ENCODE measurements around the gene PBX1.

The PBX1 gene

GRCh38 chr1:164779376-164779775 lies 220.4 kb downstream of the PBX1 start:
- no peak for DNase-seq (ENCODE audit: low read depth in 3 of 3)

- no peak for DNase-seq (ENCODE audit: low read depth in 3 of 3)
Measured at GRCh38 chr1:164780111-164780812, 221.3 kb downstream of the PBX1 start.

DNA sequence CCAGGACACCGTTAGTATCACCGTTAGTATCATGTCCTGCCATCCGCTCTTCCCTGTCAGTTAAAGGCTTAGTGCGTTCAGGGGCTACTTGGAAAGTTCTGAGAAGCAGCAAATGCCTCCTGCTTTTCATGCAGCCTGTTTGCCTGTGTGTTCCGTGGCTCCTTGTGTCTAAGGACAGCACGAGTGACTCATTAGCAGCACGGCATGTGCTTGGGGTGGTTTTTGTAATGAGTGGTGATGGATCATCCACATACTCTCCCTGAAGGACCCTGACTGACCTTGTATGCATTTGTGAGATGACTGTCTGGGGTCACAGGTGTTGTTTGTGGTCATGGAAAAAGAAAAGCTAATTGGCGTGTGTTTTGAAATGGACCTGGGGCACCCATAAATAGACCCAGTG lies 221.9 kb downstream of the PBX1 start:
- no peak for DNase-seq (ENCODE audit: low read depth in 3 of 3)

GRCh38 chr1:164781972-164782371 lies 223.0 kb downstream of the PBX1 start:
- no peak for DNase-seq (ENCODE audit: low read depth in 3 of 3)

- no peak for DNase-seq (ENCODE audit: low read depth in 3 of 3)
Measured at GRCh38 chr1:164783778-164784555, 225.0 kb downstream of the PBX1 start.

- DNase-seq (ENCODE audit: low read depth in 3 of 3) = no peak
Measured at GRCh38 chr1:164784960-164785359, 226.0 kb downstream of the PBX1 start.

DNA sequence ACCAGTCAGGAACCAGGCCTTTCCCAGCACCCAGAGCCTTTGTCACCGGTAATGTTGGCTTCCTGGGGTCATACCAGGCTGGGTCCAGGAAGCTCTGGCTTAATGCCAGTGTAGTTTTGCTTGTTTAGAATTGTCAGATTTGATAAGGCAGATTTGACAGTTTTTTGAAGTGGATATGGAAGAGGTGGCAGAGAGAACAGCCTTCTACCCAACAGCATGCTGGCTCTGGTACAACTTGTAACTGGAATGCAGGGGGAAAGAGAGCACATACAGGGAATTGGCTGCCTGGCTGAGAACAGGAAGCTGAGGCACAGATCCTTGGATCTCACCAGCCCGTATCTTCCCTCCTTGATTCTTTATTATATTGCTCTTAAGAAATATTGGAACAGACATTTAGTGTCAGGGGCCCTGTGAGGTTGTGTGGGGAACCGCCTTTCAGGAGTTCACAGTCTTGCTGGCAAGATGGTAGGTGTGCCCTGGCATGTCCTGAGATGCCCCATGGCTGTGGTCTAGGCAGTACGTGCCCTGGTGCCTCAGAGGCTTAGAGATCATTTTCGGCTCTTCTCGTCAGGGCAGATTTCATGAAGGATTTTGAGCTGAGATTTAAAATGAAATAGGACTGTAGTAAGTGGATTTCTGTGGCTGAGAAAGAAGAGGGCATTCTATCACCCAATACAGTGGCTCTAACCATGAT lies 227.0 kb downstream of the PBX1 start:
- DNase-seq (ENCODE audit: low read depth in 3 of 3) = no peak

DNA sequence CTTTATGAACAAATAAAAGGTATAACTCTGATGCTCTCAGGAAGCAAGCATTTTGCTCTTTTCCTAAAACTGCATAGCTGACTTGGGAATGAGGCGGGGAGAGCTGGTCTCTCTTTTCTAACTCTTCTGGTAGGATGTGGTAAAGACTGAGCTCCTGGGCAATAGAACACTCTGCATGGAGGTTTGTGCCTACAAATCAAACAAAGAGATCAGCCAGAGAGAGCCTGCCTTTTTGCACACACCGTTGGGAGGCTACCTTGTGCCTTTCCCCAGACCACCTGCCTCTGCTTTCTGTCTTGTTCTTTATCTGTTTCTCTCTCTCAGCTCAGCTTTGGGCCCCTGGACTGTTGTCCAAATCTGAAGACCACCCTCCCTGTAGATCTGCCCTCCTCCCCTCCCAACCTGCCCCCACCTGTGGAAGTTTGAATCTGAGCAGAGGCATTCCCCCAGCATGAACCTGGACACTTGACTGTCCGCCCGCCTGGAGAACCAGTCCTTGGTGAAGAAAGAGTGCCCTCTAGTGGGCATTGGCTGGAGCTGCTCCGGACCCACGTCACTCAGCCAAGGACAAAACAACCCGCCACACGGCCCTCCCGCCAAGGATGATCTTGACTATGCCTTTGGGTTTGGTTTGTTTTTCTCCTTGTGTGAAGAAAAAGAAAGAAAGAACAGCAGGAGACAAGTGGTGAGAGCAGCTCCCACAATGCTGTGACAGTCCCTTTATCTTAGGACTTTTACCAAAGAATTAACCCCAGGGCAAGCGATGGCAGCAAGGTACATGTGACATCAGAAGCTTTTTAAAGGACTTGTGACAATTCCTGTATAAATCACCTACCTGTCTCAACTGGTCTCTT lies 228.2 kb downstream of the PBX1 start:
- peak; percentile 3 to 54 (median 28) for DNase-seq (ENCODE audit: low read depth in 3 of 3)

GRCh38 chr1:164787834-164788231 lies 228.8 kb downstream of the PBX1 start:
- DNase-seq (ENCODE audit: low read depth in 3 of 3) = no peak

- no peak for DNase-seq (ENCODE audit: low read depth in 3 of 3)
Measured at GRCh38 chr1:164790081-164790480, 231.1 kb downstream of the PBX1 start.

- DNase-seq (ENCODE audit: low read depth in 3 of 3) = no peak
Measured at GRCh38 chr1:164792410-164793004, 233.5 kb downstream of the PBX1 start.

GRCh38 chr1:164794356-164794755 lies 235.4 kb downstream of the PBX1 start:
- no peak for DNase-seq (ENCODE audit: low read depth in 3 of 3)

- no peak for DNase-seq (ENCODE audit: low read depth in 3 of 3)
Measured at GRCh38 chr1:164796916-164797315, 237.9 kb downstream of the PBX1 start.

- no peak for DNase-seq (ENCODE audit: low read depth in 3 of 3)
Measured at GRCh38 chr1:164801246-164801731, 242.3 kb downstream of the PBX1 start.

DNA sequence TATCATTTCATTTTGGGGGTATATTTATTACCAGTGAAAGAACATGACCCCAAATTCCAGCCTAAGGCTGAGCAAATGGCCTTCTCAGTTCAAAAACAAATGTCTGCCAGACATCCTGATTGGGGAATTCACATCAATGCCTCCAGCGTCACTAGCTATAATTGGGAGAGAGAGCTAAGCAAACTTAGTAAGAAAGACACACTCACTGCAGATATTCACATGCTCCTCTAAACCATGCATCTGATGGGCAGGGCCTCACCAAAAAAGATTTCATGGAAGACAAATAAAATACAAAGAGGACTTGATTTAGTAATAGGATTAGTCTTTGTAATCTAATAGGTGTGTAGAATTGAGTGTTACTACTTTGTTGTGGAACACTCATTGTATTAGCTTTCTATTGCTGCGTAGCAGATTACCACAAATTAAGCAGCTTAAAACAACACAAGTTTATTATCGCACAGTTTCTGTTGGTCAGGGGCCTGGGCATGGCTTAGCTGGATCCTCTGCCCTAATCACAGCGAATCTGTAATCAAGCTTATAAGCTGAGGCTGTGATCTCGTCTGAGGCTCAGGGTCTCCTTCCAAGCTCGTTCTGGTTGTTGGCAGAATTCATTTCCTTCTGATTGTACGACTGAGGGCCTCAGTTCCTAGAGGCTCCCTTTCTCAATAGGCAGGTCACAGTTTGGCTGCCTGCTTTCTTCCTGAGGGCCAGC lies 243.0 kb downstream of the PBX1 start:
- DNase-seq (ENCODE audit: low read depth in 3 of 3) = no peak

DNA sequence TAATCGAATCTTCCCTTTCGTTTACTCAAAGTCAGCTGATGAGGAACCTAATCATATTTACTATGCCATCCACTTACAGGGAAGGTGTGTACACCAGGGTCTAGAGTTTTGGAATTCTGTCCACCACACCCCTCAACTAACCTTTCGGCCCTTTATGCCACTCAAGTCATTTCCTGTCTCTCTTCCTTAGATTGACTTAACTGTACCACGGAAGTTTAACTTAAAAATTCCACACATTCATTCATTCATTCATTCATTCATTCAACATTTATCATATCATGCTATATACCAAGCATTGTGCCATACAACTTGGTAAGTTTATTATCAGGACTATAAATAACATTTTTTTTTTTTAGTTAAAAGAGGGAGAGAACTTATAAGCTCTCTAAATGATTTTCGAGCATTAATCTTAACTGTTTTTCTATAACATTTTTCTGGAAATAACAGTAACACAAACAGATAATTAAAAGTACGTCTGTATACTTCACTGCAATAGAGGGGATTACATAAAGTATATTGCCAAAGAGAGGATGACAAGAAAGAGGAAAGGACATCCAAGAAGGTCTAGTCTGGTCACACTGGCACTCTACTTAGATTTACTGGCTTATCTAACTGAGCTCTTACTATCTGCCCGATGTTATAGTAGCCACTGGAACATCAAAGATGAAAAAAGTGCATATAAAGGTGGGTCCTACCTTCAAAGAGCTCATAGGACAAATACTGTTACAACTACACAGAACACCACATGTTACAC lies 243.7 kb downstream of the PBX1 start:
- DNase-seq (ENCODE audit: low read depth in 3 of 3) = no peak

DNA sequence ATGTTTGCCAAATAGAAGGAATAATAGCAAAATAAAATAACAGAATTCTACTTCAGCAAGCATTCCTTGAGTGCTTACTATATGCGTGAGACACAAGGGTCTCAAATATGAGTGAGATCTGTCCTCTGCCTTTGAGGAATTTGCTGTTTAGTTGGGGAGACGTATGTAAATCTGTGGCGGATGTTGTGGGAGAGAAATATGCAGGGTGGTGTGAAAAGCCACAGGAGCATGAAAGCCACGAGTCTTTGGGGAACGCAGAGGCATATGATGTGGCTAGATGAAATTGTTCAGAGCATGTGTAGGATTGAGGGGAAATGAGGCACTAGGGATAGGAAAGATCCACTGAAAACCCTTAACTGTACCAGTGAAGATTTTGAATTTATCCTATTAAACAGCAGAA lies 244.4 kb downstream of the PBX1 start:
- no peak for DNase-seq (ENCODE audit: low read depth in 3 of 3)

DNA sequence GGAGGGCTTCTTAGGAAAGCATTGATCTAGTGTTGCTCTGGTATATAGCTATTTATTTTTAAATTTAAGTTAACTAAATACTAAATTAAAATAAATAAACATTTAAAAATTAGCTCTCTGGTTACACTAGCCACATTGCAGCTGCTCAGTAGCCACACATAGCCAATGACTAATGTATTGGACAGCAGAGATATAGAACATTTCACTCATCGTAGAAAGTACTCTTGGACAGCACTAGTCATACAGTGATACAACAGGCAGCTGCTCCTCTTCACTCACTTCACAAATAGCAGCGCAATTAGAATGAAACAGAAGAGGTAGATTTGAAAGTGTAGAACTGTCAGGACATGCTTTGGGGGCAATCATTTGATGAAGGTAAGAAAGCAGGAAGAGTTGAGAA lies 245.4 kb downstream of the PBX1 start:
- no peak for DNase-seq (ENCODE audit: low read depth in 3 of 3)

DNA sequence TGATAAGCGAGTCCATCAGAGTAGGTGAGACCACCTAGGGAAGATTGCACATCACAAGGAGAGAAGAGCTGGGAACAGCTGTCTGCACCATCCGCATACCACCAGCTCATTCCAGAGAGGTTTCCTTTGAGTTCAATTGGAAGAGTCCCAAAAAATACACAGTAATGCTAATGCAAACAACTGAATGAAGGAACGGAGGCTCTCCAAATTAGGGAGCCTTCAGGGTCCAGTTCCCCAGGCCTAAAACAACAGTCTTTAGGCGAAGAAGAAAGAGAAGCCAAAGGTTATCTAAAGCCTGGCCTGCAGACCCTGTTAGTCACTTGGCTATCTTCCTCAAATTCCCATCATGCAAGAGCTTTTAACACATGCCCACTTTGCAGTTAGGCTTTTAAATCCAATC lies 246.4 kb downstream of the PBX1 start:
- DNase-seq (ENCODE audit: low read depth in 3 of 3) = no peak

GRCh38 chr1:164806531-164806930 lies 247.5 kb downstream of the PBX1 start:
- no peak for DNase-seq (ENCODE audit: low read depth in 3 of 3)

Data from stimulated activated CD4-positive, alpha-beta T cell treated with anti-CD3 and anti-CD28 coated beads, TNF-alpha, amount 100 ng/mL, for 24 hours (primary cell).